Panc1 (cell line): Measurements from ENCODE around the gene ABHD12.

Experiments
- CTCF ChIP-seq: fragments of 450-650 bp; IDR thresholded peaks from 2 replicates; pipeline ENCODE4 v1.5.1; 2017; ENCODE audit warnings: mild to moderate bottlenecking
- POLR2AphosphoS5 ChIP-seq: IDR thresholded peaks from 2 replicates; pipeline ENCODE4 v1.6.1; 2012; ENCODE audit warnings: mild to moderate bottlenecking, low read depth, low read length, moderate library complexity
- REST ChIP-seq, 2 experiments: IDR thresholded peaks; 2 replicates each; pipeline ENCODE4 v1.6.1; 2011 to 2012; ENCODE audit warnings: low read depth in 2 of 2, control low read depth in 1 of 2, low read length in 1 of 2, mild to moderate bottlenecking in 1 of 2, moderate library complexity in 1 of 2; ENCODE audit not compliant: insufficient read depth in 1 of 2

GRCh38 chr20:25277051-25277801, 113.4 kb downstream of the ABHD12 start:
- no peak for TF ChIP-seq CTCF
- no peak for TF ChIP-seq POLR2AphosphoS5
- no peak for TF ChIP-seq REST (IDR thresholded peaks at IDR 0.05; ENCODE audit: insufficient read depth in 1 of 2, low read depth in 2 of 2, low read length in 1 of 2)
